Activated CD8-positive, alpha-beta memory T cell treated with anti-CD3 and anti-CD28 coated beads for 36 hours (primary cell): ENCODE data around the gene HFM1. TPM values are rescaled to one million over a fixed set of nuclear protein-coding genes. Genes with fewer than 3 reads are reported as not detected.
"Not testable (repeated sequence)": the region's sequence is repeated elsewhere in the genome, so short reads cannot be mapped to it uniquely, and the experiment has no call there.

ENCODE experiments used
- CTCF ChIA-PET: fragments of 350-600 bp; sonication (Branson Sonifier 250); formaldehyde crosslinking; loops from one replicate; lab custom pipeline; 2021; ENCODE audit warnings: antibody characterized with exemption; lab: Charles Lee
- POLR2A ChIA-PET: fragments of 350-600 bp; sonication (Branson Sonifier 250); formaldehyde crosslinking; loops from one replicate; lab custom pipeline; 2021; ENCODE audit warnings: antibody characterized with exemption; lab: Charles Lee
- total RNA-seq, 2 experiments: library from RNA; stranded (reverse); gene quantifications; one replicate each; pipeline ENCODE4 v1.2.3, GENCODE V29; 2021

Gene HFM1
- total RNA-seq, 2 experiments from 2014 or later = not detected

DNA sequence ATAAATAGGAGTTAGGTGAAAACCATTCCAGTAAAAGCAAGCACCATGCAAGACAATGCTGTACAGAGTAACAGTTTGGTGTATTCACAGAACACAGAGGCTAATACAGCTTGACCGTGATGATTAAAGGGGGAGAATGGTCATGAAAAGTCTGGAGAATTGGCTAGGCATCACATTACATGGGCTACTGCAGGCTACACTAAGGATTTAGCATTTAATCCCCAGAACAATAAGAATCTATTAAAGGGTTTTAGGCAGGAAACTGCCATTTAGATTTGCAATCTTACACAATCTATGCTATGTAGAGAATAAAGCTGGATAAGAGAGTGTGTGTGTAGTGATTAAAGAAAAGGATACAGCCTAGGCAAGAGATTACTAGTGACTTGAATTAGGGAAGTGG, 30.6 kb downstream of the HFM1 start:
- POLR2A ChIA-PET = no interaction called here

DNA sequence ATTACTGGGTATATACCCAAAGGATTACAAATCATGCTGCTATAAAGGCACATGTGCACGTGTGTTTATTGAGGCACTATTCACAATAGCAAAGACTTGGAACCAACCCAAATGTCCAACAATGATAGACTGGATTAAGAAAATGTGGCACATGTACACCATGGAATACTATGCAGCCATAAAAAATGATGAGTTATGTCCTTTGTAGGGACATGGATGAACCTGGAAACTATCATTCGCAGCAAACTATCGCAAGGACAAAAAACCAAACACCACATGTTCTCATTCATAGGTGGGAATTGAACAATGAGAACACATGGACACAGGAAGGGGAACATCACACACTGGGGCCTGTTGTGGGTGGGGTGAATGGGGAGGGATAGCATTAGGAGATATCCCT, 32.4 kb downstream of the HFM1 start:
- POLR2A ChIA-PET, CTCF ChIA-PET: not testable (repeated sequence)

More for the DNA sequence above, 30.6 kb downstream of the HFM1 start:
- CTCF ChIA-PET = no interaction called here

DNA sequence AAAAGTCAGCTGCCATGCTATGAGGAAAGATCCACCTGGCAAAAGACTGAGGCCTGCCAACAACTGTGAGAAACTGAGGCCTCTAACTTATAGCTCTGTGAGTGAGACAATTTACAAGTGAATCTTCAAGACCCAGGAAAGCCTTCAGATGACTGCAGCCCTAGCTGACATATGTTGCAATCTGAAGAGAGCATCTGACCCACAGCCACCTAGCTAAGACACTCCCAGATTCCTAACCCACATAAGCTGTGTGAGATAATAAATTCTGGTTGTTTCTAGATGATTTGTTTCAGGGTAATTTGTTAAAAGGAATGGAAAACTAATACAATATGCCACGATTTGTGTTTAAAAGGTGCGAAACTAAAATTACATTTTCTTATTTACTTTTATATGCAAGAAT, 55.1 kb downstream of the HFM1 start:
- CTCF ChIA-PET = no interaction called here
- POLR2A ChIA-PET = no interaction called here

DNA sequence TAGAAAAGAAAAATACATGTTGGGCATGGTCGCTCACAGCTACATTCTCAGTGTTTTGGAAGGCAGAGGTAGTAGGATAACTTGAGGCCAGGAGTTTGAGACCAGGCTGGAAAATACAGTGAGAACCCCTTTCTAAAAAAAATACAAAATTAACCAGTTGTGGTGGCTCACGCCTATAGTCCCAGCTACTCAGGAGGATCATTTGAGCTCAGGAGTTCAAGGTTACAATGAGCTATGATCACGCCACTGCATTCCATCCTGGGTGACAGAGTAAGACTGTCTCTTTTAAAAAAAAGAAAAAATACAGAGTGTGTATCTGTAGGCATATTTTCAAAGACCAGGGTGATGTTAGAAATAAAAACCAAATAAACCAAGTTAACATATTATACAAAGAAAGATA, 57.8 kb downstream of the HFM1 start:
- ChIA-PET POLR2A (no interaction called here), CTCF (no interaction called here)

DNA sequence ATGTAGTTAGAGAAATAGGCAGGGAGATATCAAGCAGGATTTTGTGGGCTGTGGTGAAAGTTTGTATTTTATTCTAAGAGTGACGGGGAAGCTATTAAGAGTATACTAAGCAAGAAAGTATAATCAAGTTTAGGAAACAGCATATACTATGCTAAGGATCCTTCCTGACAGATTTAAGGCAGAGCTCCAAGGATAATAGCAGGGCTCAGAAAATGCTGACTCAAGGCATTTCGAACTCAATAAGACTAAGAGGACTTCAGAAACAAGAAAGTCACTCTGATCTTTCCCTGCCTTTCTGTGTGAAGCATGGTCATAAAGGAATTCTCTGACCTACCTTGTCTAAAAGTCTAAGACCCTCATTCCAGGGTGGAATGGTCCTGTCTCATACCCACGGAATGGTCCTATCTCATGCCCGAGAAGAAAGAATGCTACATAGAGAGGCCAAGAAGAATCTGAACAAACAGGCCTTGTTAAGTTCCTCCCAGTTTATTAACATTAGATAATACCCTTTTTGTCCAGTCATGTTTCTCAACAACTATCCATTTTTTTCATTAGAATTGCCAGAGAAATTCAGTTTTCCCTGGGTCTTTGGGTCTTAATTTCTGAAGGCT, 59.1 kb downstream of the HFM1 start:
- ChIA-PET POLR2A (no interaction called here), CTCF (no interaction called here)

DNA sequence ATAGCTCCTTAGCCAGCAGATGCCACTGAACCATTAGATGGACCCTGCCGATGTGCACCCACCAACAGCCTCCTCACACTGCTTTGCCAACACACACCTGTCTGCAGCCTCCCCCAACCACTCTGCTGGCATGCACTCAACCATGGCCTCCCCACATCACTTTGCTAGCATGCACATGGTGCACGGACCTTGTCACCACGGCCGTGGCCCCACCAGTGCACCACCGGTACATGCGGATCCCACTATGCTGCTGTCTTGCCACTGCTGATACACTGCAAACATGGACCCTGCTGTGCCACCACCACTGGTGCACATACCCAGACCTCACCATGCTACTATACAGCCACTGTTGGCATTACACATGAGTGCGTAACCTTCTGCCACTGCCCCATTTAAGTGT, 66.1 kb downstream of the HFM1 start:
- ChIA-PET POLR2A (no interaction called here), CTCF (no interaction called here)

DNA sequence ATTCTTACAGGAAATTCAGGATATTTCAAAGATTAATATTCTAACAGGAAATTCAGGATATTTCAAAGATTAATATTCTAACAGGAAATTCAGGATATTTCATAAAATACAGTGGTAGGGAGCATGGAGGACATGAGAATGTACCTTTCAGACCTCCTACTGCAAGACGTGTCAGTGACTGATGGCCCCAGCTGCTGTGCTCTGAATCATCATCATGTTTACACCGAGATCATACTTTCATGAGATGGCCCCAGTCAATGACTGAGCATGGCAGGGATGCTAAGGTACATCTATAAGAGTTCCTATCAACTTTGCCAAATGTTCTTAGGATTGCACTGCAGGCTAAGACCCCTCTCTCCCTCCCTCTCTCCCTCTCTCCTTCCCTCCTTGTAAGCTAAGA, 69.0 kb downstream of the HFM1 start:
- POLR2A ChIA-PET = no interaction called here
- CTCF ChIA-PET = no interaction called here

DNA sequence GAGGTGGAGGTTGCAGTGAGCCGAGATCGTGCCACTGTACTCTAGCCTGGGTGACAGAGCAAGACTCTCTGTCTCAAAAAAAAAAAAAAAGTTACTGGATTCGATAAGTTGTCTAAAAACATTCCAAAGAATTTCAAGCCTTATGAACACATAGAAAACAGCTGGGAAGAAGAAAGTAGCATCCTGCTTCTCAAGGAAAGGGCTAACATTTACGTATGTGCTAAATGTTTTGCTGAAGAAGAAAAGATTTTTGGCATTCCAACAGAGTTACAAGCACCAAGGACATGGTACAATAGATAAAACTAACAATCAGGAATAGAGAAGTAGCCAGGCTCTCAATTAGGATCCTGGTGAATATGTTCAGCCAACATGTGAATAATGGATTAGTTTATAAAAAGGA, 69.8 kb downstream of the HFM1 start:
- ChIA-PET CTCF (interaction anchor here (0.7 kb wide), 1 partner anchor 12 kb away, joined by 3 read pairs; no protein-coding TSS in a partner anchor), POLR2A (no interaction called here)

DNA sequence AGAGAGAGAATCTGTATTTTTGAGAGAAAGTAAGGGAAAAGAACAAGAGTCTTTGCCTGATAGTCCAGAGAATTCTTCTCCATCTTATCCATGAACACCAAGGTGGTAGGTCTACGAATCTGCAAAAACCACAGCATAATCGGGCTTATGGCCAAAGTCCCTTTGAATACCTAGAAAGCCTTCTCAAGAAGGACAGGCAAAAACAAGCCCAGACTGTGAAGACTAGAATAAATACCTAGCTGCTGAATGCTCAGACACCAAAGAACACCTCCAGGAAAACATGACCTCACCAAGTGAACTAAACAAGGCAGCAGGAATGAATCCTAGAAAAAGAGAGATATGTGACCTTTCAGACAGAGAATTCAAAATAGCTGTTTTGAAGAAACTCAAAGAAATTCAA, 79.2 kb downstream of the HFM1 start:
- ChIA-PET POLR2A (no interaction called here), CTCF (no interaction called here)

DNA sequence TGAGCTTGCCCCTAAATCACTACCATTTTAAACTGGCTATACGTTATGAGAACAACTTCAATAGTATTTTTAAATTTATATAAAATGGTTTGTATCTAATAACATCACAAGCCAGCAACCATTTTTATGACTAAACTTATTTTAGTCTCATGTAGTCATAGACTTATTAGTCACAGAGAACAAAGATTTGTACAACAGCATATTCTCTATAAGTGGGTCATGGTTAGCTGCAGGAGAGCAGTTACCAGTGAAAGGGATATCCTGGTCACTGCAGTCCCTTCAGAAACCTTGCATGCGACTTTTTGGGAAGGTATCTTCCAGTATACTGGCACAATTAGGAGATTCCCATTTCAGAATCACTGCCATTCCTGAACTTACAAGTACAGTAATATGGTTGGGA, 90.0 kb downstream of the HFM1 start:
- CTCF ChIA-PET = no interaction called here
- POLR2A ChIA-PET = no interaction called here

DNA sequence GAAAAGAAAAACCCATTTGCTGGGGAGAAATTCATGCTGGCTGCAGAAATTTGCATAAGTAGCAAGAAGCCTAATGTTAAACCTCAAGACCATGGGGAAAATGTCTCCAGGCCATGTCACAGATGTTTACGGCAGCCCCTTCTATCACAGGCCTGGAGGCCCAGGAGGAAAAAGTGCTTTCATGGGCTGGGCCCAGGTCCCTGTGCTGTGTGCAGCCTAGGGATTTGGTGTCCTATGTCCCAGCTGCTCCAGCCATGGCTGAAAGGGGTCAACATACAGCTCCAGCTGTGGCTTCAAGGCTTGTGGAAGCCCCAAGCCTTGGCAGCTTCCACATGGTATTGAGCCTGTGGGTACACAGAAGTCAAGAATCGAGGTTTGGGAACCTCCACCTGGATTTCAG, 93.0 kb downstream of the HFM1 start:
- CTCF ChIA-PET = no interaction called here

DNA sequence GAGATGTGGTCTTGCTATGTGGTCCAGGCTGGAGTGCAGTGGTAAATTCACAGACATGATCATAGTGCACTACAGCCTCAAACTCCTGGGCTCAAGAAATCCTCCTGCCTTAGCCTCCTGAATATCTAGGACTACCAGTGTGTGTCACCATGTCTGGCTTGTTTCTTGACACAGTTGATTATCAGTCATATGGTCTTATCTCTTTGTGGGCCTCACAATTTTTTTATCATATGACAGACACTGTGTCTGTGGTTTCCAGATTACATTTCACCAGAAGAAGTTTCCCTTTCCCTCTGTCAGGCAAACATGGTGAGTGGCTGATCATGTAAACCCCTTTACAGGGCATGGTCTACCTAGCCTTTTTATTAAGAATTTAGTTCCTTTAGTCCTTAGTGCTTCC, 96.1 kb downstream of the HFM1 start:
- ChIA-PET CTCF (no interaction called here), POLR2A (no interaction called here)

More for the DNA sequence above, 93.0 kb downstream of the HFM1 start:
- POLR2A ChIA-PET = no interaction called here

DNA sequence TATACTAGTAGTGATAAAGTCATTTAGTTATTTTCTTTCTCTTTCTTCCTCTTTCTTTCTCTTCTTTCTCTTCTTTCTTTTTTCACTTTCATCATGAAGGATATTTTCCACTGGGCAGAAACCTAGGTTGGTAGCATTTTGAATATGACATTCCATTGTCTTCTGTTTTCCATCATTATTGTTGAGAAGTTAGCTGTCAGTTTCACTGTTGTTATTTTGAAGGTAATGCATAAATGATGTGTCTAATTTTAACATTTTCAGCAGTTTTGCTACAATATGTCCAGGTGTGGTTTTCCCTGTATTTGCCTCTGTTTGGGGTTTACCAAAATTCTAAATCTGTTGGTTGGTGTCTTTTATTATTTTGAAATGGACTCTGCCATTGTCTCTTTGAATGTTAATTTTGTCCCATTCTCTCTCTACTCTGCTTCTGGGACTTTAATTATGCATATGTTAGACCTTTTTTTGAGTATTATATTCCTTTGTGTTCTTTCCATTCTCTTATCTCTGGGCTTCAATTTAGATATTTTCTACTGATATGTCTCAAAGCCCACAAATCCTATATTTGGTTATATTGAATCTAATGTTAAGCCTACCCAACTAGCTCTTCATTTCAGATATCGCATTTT, 96.7 kb downstream of the HFM1 start:
- POLR2A ChIA-PET = no interaction called here
- CTCF ChIA-PET = no interaction called here

DNA sequence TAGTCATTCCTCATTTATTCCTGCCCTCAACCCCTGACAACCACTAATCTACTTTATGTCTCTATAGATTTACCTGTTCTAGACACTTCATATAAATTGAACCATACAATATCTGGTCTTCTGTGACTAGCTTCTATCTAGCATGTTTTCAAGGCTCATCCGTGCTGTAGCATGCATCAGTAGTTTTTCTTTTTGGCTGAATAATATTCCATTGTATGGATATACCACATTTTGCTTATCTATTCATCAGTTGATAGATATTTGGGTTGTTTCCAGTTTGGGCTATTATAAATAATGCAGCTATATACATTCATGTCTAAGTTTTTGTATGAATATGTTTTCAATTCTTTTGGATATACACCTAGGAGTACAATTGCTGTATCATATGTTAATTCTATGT, 101.5 kb downstream of the HFM1 start:
- ChIA-PET CTCF (no interaction called here), POLR2A (no interaction called here)

DNA sequence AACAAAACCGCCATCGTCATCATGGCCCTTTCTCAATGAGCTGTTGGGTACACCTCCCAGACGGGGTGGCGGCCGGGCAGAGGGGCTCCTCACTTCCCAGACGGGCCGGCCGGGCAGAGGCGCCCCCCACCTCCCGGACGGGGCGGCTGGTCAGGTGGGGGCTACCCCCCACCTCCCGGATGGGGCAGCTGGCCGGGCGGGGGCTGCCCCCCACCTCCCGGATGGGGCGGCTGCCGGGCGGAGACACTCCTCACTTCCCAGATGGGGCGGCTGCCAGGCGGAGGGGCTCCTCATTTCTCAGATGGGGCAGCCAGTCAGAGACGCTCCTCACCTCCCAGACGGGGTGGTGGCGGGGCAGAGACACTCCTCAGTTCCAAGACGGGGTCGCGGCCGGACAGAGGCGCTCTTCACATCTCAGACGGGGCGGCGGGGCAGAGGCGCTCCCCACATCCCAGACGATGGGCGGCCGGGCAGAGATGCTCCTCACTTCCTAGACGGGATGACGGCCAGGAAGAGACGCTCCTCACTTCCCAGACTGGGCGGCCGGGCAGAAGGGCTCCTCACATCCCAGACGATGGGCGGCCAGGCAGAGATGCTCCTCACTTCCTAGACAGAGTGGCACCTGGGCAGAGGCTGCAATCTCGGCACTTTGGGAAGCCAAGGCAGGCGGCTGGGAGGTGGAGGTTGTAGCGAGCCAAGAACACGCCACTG, 115.6 kb downstream of the HFM1 start:
- POLR2A ChIA-PET, CTCF ChIA-PET: not testable (repeated sequence)

DNA sequence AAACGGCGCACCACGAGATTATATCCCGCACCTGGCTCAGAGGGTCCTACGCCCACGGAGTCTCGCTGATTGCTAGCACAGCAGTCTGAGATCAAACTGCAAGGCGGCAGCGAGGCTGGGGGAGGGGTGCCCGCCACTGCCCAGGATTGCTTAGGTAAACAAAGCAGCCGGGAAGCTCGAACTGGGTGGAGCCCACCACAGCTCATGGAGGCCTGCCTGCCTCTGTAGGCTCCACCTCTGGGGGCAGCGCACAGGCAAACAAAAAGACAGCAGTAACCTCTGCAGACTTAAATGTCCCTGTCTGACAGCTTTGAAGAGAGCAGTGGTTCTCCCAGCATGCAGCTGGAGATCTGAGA, 117.7 kb downstream of the HFM1 start:
- POLR2A ChIA-PET, CTCF ChIA-PET: not testable (repeated sequence)

DNA sequence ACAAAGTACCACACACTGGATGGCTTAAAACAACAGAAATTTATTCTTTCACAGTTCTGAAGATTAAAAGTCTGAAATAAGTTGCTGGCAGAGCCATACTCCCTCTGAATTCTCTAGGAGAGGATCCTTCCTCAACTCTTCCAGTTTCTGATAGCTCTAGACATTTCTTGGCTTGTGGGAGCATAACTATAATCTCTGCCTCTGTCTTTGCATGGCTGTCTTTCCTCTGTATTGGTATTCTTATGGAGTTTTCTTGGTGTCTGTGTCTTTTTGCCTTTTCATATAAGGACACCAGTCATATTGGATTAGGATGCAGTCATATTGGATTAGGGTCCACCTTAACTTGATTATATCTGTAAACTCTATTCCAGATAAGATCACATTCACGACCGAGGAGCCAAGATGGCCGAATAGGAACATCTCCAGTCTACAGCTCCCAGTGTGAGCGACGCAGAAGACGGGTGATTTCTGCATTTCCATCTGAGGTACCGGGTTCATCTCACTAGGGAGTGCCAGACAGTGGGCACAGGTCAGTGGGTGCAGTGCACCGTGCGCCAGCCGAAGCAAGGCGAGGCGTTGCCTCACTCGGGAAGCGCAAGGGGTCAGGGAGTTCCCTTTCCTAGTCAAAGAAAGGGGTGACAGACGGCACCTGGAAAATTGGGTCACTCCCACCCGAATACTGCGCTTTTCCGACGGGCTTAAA, 118.2 kb downstream of the HFM1 start:
- CTCF ChIA-PET, POLR2A ChIA-PET: not testable (repeated sequence)

DNA sequence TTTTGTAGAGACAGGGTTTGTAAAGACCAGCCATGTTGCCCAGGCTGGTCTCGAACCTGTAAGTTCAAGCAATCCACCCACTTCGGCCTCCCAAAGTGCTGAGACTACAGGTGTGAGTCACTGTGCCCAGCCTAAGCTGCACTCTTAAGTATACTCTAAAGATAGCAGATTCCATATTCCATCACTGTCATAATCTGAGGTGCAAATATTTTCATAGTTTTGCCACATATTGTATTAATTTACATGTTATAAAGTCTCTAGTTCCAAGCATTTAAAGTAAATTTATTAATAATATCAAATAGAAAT, 121.3 kb downstream of the HFM1 start:
- ChIA-PET POLR2A (no interaction called here), CTCF (interaction anchor here (1.0 kb wide), 1 partner anchor 119 kb away, joined by 4 read pairs; no protein-coding TSS in a partner anchor)

DNA sequence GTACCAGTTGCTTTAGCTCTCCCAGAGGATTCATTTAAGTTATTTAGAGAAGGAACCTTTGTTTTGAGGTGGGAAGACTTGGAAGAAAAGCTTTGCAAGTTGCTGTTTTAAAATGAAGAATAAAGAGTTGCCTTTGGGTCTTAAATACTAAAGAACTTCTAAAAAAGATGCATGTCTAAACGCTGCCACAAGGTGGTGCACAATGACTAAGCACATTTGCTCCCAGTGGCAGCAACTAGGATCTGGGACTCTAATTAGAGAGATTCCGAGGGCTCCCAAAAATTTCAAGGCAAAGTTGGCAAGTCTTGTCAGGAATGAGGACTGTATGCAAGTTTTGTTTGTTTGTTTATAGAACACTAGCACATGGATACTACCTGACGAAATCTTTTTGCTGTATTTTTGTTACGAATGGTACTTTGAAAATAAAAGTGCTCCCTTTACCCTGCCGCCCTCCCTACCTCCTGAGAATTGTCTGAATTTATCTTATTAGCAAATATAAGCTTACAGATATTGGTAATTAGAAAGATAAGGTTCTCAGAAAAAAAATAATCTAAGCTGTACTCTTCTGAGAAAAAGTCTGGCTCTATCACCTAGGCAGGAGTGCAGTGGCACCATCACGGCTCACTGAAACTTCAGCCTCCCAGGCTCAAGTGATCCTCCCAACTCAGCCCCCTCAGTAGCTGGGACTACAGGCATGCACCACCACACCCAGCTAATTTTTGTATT, 121.8 kb downstream of the HFM1 start:
- POLR2A ChIA-PET = no interaction called here
- CTCF ChIA-PET = interaction anchor here (1.0 kb wide), 1 partner anchor 118 kb away, joined by 4 read pairs; no protein-coding TSS in a partner anchor

DNA sequence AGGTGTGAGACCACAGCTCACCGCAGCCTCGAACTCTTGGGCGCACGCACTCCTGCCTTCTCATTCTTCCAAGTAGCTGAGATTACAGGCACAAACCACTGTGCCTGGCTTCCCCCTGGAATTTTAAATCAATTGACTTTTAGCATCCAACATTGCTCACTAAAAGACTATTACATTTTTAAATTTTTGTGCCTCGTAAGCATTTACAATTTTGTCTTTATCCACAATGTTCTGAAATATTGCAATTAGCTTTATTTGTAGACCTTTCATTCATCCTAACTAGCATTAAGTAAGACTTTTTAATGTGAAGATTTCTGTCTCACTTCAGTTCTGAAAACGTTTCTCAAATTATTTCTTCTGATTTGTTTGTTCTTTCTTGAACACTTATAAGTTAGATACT, 122.9 kb downstream of the HFM1 start:
- CTCF ChIA-PET = no interaction called here
- POLR2A ChIA-PET = no interaction called here
